Tongue (tissue), 2 donors: ENCODE measurements around the gene TNPO1. TPM values are rescaled to one million over a fixed set of nuclear protein-coding genes. Genes with fewer than 3 reads are reported as not detected.

Source experiments
- DNase-seq: peaks from one replicate; pipeline ENCODE4 v3.0.0-alpha.2; 2015
- total RNA-seq: library from RNA; depleted of rRNA; stranded (reverse); fragments of >200 nt; gene quantifications from one replicate; pipeline ENCODE4 v1.2.3, GENCODE V29; 2014

TNPO1 gene
- total RNA-seq, 1 donor from 2014 or later: 177 TPM

GRCh38 chr5:72818866-72819534, 2.5 kb downstream of the TNPO1 start:
- DNase-seq: peak; percentile 86

DNA sequence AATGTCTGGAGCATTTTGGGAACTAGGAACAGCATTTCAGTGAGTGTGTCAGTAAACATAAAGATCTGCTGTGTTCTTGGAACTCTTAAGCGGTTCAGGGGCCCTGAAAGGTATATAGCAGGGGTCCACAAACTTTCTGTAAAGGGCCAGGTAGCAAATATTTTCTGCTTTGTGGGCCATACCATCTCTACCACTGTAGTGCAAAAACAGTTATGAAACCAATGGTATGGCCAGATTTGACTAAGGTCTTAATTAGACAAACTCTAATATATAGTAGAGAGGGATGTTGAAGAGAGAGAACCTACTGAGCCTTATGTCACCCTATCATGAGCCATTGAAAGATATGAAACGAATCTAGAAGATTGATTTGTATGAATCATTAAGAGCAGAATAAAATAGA, 5.3 kb downstream of the TNPO1 start:
- DNase-seq: no peak

GRCh38 chr5:72822944-72823343, 6.5 kb downstream of the TNPO1 start:
- DNase-seq: no peak

- DNase-seq: no peak
Measured at GRCh38 chr5:72829707-72830106, 13.2 kb downstream of the TNPO1 start.

- no peak for DNase-seq
Measured at GRCh38 chr5:72830362-72830761, 13.9 kb downstream of the TNPO1 start.

DNA sequence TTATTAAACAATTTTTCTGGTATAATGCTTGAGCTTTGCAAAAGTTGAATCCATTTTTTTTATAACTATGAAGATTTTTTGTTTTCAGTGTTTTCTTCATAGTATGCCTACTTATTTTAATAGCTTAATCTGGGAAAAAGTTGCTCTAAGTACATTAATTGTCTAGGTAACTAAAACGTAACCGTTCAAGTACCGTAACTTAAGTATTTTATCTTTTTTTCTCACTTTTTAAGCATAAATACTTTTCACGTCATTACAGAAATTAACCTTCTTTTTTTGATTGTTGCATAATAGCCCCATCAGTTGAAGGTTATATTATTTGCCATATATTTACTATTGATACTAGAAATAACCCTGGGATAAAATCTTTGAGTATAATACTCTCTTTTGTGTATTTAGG, 15.2 kb downstream of the TNPO1 start:
- DNase-seq: no peak

GRCh38 chr5:72834924-72835323, 18.5 kb downstream of the TNPO1 start:
- no peak for DNase-seq

DNA sequence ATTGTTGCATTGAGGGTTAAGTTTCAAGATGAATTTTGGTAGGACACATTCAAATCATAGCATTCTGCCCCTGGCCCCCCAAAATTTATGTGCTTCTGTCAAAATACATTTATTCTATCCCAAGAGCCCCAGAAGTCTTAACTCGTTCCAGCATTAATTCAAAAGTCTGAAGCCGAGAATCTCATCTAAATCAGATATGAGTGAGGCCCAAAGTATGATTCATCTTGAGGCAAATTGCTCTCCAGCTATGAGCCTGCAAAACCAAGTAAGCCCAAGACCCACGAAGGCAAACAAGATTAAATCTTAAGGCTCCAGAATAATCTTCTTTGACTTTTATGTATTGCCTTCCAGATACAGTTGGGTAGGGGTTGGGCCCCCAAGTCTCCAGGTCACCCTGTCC, 19.2 kb downstream of the TNPO1 start:
- DNase-seq: no peak

GRCh38 chr5:72836810-72837209, 20.3 kb downstream of the TNPO1 start:
- no peak for DNase-seq

GRCh38 chr5:72837524-72838096, 21.1 kb downstream of the TNPO1 start:
- DNase-seq: no peak

GRCh38 chr5:72840041-72840440, 23.6 kb downstream of the TNPO1 start:
- DNase-seq: no peak

- no peak for DNase-seq
Measured at GRCh38 chr5:72841756-72842535, 25.5 kb downstream of the TNPO1 start.

GRCh38 chr5:72842816-72843215, 26.4 kb downstream of the TNPO1 start:
- no peak for DNase-seq

GRCh38 chr5:72844218-72844603, 27.8 kb downstream of the TNPO1 start:
- no peak for DNase-seq

DNA sequence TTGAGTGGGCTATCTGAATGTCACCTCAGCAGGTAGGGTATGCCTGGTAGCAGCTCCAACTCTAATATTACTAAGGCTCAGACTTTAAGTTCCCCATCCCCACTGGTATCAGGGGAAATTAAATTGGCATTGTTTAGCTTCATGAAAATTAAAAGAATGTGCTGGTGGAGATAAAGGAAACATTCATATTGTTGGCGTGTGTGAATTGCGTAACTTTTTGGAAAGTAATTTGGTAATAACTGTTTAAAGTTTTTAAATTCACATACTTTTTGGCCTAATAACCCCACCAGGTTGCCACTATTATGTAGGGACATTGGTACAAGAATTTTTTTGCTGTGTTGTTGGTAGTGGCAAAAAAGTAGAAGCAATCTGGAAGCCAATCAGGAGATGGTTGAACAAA, 29.4 kb downstream of the TNPO1 start:
- DNase-seq: no peak

- DNase-seq: no peak
Measured at GRCh38 chr5:72846483-72846882, 30.0 kb downstream of the TNPO1 start.

DNA sequence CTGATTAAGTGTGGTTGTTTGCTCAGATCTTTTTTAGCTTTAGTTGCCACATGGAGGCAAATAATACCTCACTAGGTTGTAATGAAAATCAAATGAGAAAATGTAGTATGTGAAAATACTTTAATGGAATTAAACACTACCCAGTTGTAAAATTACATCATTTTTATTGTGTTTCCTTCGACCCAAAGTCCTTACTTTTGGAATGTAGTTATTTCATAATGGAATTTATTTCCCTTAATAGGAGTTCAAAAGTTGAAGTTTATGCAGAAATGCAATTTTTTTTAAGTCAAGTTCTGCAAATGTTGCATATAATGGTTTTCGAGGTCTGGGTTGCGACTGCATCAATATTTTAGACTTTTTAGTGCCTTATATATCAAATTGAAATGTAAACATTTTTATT, 31.0 kb downstream of the TNPO1 start:
- DNase-seq: peak; percentile 13

DNA sequence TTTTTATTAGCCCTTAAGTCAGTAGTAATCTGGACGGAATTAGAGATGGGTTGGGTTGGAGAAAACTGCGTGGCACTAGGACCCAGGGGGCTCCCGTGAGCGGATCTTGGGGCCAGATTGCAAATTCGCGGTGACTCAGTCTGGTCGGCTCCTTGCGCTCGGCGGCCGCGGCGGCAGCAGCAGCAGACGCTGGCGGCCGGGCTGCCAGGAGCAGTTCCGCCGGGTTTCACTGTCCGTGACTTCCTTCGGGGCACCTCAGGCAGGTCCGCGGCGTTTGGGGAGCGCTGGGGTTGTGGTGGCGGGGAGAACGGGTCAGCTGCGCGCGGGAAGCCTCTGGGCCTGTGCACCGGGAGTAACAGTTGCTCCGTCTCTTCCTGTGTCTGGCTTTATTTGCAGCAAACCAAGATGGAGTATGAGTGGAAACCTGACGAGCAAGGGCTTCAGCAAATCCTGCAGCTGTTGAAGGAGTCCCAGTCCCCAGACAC, 31.6 kb downstream of the TNPO1 start:
- peak; percentile 95 for DNase-seq

DNA sequence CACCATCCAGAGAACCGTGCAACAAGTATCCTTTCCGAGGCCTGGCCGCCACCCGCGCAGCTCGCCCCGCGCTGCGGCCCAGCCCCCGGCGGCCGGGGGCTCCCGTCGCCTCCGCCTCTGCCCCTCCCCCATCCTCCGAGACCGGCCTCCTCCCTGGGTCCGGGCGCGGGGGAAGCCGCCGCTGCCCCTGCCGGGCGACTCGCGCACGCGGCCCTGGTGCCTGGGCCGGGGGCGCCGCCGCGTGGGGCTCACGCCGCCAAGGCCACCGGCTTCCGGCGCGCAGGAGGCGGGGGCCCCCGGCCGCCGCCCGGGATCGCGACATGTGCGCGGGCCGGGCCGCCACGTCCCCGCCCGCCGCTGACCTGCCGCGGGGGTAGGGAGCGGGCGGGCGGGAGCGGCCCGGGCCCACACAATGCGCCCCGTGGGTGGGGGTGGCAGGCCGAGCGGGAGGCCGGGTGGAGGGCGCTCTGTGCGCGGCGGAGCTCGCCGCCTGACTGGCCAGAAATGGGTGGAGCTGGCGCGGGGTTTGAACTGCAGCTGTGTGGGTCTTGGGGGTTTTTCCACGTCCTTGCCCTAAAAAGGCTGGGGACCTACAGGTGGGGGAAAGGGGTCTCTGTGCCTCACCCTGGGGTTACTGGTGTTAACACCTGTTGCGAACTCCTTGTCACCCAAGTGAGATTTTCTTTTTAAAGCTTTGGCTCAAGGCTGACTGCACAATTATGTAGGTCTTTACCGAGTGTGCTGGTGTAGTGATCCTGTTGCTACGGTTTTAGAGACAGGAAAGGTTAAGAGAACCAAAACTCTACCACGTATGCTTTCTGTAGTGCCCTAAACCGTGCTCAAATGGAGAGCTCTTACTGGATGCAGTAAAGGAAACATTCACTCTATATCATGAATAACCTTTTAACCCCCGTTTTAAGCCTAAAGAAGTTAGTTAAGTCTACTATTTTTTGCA, 32.3 kb downstream of the TNPO1 start:
- peak; percentile 68 for DNase-seq

DNA sequence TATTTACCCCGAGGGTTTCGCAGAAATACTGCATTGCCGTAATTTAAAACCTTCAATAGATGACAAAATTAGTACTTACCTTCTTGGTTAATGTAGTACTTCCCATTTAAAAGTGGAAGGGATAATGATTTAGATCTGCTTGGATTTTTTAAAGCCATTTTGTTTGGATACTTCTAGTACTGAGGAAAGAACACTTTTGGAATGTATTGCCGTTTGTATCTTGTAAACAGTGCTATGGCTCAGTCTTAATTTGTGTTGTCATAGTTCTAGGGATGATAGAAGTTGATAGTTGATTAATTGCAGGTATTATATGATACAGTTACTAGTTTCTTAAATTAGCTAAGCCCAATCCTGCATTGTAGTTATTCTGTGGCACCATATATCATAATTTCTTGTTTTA, 33.1 kb downstream of the TNPO1 start:
- DNase-seq: peak; percentile 20

GRCh38 chr5:72850113-72850512, 33.7 kb downstream of the TNPO1 start:
- DNase-seq: no peak

DNA sequence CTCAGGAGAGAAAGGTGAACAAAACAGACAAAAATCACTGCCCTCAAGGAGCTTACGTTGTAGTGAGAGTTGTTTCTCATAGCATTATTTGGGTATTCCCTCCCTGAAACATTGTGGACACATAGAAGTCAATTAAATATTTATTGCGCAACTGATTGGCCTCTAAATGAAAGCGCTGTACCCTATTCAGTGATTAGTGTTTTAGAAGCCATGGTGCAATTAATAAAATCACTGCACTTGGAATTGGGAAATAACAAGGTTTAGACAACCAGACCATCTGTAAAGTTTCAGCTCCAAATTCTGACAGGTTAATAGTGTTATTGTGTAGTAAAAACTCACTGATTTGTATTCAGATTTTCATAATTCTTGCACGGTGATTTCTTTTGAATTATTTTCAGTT, 35.9 kb downstream of the TNPO1 start:
- DNase-seq: no peak
